NCI-H226 (cell line): ENCODE data around the gene ZNF283.

Experiments
- DNase-seq: peaks from one replicate; pipeline ENCODE4 v3.0.0-alpha.2; 2015

Gene ZNF283

DNA sequence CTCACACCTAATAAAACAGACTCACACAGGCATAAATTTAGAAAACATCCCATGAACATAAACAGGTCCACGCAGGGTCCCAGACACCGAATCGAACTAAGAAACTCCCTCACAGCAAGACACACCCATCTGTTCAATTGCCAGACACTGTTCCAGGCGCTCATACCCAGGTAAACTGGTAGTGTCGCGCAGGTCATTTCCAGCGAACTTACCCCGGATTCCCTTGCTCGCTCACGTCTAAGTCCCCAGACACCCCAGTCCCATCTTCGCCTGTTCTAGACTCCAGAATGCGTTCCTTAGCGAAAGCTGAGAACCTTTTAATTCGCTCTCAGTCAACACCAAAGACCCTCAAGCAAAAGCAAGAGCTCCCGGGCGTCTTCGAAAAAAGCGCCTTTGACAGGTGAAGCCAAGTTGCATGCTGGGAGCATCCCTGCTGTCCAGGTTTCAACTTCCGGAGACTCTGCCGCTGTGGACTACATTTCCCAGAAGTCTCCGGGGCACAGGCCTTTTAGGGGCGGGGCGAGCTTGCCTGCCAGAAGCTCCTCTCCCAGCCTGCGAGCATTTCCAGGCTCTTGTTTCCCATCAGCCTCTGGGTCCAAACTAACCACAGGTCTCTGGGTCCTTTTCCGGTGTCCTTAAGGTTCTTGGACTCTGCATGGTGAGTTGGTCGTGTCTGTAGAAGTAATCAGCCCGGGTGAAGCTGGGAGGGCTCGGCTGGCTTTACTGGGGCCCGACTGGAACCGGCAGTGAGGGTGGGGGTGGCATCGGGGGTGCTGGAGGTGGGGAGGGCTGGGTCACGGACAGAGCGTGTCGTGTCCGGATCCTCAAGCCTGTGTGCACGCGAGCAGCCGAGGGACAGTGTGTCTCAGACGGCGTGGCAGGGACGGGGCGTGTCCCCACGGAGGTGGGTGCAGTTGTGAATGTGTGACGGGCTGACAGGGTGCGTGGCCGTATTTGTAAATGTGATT lies at the start of gene ZNF283:
Gene ZNF283, plus strand, starts transcription at position 535 of the 968 bp plus-strand sequence. CDS start 6,184 bp downstream, outside the sequence.
- peak; percentile 77 for DNase-seq

DNA sequence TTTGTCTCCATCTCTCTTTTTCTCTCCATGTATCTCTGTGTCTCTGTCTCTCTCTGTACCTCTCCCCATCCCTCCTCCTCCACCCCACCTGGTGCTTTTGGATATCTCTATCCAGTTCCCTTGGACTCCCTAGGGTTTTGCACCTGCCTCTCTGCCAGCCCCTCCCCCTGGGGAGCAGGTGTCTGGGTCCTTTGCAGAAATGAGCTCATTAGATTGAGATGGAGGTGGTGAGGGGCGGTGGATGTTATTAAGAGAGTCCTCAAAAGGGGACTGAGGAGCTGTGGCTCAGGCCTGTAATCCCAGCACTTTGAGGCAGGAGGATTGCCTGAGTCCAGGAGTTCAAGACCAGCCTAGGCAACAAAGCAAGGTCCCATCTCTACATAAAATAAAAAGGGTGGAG lies 48.5 kb upstream of the ZNF283 start:
- DNase-seq = no peak

DNA sequence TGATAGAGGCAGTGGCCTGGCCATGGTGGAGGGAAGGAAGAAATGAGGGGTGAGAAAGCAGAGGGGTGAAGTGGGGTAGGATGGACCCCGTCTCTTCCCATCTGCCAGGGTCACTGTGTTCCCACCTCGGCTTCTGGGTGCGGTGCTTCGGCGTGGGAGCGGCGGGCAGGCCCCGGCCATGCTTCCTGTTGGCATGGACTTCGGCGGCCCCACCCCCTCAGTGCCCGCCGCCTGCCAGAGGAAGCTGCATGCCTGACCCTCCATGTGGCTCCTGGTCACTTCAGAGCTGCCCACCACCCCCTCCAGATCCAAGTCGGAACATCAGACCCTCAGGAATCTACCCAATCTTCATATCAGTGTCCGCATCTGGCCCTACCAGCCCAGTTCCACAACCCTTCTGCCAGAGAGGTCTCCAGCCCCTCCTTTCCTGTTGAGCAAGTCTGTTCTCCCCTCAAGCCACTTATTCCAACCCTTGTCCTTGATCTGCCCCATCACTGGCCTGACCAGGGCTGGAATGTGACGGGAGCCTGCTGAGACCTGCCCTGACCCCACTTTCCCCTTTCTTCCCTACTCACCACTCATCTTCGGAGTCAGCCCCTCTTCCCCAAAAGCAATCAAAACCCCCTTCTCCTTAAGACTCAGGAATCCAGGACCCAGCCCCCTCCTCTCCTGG lies 47.8 kb upstream of the ZNF283 start:
- no peak for DNase-seq

DNA sequence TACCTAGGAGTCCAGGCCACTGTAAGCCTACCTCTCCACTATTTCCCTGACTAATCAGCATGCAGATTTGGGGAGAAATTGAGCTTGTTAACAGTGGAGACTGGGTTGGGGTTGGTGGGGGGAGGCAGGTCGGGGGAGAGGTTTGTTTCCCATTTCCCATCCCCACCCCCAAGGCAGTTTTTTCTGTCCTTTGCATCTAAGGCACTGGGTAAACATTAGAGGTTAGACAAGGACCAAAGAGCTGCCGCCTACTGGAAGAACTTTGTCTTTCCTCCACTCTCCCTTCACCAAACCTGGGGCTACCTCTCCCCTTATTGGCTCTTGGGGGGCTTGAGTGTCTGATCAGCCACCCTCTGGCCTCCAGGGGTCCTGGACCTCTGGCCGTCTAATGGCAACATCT lies 47.3 kb upstream of the ZNF283 start:
- DNase-seq = no peak

DNA sequence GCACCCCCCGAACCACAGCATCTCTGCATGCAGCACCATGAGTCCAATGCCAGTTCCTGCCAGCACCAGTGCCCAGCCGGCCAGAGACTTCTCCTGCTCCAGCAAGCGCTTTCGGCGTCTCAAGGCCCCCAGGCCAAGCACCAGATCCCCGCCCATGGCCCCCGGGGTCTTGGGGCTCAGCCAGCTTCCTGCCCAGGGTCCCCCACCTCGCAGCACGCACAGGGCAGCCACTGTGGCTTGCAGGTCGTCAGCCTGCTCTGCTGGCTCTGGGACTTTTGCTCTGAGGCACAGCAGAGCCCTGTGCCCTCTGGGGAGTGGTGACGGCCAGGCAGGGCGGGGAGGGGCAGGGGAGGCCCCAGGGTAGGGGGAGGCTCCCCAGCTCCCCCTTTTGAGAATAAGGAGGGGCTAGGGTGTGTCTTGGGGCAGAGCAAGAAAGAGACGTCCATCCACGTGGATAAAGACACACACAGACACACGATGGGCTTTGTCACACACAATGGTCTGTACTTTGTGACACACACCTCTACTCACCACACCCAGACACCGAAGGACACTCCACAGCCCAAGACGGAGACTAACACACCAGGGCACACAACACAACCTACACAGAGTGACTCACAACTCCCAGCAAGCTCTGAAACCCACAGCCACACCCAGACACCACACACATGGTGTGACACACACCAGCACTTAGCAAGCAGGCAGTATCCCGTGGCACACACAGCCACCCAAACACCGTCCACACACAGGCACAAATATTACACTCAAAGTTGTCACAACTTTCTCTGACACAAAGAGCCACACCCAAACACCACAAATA lies 46.2 kb upstream of the ZNF283 start, which contains the start of gene KCNN4:
Gene KCNN4, minus strand, starts transcription at position 268 of the 820 bp plus-strand sequence. Its CDS starts 112 bp downstream, at position 156.
- DNase-seq = no peak

DNA sequence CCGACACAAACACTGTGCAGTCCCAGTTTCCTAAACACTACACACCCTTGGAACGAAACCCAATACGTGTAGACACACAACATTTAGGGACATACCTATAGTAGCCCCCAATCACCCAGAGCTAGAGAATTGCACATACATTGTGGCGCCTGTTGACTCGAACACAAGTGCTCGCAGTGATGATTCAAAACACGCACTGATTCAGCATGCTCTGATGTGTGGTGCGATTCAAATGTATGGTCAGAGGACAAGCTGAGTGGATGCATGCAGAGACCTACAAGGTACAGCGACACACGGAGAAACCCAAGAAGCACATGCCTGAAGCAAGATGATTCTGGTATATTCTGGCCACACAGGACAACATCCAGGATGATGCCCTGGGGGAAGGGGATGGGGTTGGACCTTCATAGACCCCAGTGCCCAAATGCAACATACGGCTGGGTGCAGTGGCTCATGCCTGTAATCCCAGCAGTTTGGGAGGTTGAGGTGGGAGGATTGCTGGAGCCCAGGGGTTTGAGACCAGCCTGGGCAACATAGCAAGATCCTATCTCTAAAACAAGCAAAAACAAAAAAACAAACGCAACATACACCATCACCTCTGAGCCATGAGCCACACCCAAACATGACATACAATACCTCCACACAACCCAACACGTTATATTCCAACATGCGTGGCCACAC lies 45.4 kb upstream of the ZNF283 start:
- no peak for DNase-seq

DNA sequence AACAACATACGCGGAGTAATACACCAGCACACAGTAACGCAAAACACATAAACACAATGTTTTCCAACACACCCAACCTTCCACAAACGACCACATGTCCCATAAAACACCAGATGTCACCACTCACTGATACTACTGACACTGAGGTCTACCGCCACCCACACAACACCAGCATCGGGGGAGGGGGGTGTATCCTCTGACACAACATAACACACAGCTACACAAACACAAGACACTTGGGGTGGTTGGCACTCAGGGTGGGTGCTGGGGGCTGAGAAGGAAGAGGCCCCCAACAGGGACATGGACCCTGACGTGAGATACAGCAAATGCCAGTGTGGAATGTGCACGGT lies 44.8 kb upstream of the ZNF283 start:
- no peak for DNase-seq

DNA sequence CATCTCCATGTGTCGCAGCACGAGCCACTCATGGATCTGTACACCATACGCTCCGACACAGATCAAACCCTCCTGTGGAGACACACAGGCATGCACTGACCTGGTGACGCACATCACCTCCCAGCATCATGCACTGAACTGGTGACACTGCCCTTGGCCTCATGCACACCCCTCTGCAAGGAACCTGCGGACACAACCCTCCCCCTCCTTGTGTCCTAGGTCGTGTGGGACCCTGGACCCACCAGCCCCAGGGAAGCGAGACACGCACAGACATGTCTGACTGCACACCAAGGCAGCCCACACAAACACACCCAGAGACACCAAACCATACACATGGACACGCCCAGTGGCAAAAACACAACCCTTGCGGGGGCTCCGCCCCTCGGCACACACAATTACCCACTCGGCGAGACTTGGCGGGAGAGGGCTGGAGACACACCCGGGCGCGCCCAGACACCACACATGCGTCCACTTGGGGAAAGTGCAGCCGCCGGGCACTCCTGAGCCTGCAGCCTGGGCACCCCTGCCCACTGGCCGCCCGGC lies 44.4 kb upstream of the ZNF283 start:
- no peak for DNase-seq

DNA sequence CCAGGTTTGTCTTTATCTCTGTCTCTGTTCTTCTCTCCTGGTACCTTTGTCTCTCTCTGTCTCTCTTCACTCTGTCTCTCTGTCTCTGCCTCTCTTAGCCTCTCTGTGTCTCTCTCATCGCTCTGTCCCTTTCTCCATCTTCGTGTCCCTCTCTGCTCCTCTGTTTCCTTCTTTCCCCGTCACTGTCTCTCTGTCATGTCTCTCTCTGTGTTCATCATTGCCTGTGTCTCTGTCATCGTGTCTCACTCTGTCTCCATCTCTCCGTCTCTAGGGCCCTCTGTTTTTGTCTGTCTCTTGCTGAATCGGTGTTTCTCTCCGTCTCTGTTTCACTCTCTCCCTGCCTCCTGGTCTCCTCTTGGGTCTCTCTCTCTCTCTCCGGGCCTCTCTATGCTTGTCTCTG lies 43.5 kb upstream of the ZNF283 start:
- DNase-seq = no peak

DNA sequence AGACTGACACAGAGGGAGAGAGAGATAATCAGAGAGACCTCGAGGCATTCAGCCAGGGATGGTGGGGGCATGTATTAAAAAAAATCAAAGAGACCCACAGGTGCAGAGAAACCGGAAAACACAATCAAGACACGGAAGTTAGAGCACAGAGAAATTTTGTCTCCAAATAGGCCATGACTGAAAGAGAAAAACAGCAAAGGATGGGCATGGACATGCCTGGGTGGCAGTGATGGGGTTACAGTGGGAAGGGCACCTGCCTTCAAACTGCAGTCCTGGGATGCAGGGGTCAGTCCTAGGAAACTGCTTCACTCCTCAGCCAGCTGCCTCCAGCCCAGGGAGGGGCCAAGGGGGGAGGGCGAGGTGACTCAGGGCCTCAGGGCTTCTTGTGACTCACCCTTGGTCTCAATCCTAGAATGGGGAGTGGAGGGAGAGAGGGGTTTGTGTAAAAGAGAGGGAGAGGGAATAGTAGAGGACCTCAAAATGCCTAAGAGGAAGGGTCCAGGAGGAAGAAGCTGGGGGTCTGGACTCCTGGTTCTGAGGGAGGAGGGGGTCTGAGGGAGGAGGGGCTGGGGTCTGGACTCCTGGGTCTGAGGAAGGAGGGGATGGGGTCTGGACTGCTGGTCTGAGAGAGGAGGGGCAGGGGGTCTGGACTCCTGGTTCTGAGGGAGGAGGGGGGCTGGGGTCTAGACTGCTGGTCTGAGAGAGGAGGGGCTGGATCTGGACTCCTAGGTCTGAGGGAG lies 42.7 kb upstream of the ZNF283 start:
- DNase-seq = peak; percentile 81

DNA sequence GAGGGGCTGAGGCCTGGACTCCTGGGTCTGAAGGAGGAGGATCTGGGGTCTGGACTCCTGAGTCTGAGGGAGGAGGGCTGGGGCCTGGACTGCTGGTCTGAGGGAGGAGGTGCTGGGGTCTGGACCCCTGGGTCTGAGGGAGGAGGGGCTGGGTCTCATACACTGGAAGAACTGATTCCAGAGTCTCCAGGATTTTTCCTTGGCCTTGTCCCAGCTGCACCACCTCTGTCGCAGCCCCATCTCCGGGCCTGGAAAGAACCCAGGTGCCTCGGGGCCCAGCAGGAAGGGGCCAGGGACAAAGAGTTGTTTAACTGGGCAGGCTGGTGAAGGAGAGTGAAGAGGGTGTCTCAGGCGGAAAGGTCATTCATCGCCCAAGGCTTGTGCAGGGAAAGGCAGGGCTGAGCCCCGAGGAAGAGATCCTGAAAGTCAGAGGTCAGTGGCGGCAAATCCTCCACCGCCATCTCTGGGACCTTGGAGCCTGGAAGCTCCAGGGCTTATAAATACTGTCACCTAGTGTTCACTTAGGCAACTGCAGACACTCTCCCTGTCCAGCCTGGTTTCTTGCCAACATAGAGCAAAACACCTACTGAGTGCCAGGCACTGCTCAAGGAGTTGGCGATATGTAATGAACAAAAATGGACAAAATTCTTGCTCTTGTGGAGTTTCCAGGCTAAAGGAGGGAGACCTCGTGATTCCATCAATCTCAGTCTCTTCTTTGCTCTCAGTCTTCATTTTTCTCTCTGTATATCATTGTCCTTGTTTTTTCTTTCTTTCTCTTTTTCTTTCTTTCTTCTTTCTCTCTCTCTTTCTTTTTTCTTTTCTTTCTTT lies 41.9 kb upstream of the ZNF283 start:
- peak; percentile 53 for DNase-seq

DNA sequence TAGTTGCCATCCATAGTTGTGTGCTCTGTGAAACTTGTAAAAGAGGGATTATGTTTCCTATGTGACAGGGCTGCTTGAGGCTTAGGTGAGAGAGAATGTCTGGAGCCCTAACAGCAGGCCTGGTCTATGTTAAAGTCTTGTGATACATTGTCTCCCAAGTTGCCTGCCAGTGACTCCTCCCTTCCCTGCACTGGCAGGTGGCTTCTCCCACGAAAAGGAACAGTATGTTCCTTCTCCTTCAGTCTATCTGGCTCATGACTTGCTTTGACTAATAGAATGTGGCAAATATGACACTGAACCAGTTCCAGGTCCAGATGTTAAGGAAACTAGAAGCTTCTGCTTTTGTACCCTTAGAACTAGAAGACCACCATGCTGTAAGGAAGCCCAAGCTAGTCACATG lies 40.5 kb upstream of the ZNF283 start:
- no peak for DNase-seq

DNA sequence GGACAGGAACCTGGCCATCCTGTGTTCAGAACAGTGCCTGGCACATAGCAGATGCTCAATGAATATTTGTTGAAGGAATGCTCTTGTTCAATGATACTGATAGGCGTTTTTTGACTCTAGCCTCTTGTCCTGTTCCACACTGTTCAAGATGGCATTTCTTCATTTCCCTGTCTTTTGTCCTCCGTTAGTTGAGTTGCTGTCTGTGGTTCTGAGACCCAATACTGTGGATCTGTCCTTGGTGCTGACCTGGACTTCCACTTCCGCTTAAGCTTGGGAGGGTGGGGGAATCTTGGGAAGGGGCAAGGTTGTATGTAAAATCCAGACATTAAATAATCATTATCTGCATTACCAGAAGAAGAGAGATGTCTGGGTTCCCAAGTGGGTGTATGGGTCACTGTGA lies 38.1 kb upstream of the ZNF283 start:
- peak; percentile 22 for DNase-seq

DNA sequence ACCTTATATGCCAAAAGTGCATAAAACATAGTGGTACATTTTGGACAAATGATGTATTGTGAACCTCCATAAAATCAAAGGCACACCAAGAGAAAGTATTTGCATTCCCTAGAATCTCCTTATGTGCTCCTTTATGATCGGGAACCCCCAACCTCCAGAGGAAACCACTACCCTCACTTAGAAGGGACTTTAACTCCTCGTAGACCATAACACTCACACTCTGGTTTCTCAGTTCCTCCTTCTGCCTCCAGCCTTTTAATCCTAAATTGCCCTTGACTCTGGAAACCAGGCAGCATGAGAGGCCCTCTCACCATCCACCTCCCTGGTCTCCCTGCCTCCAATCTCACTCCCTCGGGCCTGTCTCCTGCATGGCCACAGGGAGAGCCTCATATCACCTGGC lies 36.5 kb upstream of the ZNF283 start:
- DNase-seq = no peak

DNA sequence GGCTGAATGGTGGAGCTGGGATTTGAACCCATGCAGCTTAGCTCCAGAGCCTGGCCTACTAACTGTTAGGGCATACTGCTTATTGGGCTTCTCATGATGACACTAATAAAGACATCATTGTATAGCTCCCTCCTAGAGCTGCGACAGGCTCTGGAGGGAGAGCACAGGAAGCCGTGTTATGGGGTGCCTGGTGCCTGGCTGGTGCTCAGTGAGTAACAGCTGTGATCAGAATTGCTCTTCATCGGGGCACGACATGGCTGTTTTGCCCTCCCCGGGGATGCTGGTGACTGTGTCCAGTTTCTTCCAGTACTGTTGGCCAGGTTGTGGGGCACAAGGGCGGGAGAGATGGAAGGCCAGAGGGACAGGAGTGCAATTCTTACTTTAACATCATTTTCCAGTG lies 30.0 kb upstream of the ZNF283 start:
- DNase-seq = no peak

DNA sequence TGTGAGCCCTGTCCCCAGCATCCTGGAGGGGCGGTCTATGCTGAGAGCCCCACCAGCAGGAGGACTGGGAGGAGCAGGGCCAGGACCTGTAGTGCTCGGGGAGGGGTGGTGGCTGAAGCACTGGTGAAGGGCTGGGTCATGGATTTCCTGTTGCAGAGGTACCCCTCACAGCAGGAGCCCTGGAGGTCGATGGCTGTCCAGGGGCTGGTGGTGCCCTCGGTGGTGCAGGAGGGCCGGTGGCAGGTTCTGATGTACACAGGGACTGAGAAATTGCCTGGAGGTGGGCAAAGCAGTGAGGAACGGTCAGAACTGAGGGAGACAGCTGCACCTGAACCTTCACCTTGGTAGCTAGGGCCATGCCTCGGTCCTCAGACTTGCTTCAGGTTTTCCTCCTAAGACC lies 29.6 kb upstream of the ZNF283 start:
- DNase-seq = no peak

DNA sequence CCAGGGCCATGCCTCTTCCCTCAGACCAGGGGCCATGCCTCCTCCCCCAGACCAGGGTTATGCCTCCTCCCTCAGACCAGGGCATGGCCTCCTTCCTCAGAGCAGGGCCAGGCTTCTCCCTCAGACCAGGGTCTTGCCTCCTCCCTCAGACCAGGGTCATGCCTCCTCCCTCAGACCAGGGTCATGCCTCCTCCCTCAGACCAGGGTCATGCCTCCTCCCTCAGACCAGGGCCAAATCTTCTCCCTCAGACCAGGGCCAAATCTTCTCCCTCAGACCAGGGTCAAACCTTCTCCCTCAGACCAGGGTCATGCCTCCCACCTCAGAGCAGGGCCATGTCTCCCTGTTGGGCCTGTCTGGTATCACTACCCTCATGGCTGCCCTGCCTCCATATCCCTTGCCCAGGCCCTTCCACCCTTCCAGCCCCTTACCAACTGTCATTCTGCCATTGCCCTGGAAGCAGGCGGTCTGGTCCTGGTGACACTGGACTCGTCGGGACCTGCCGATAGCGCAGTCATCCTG lies 29.0 kb upstream of the ZNF283 start:
- no peak for DNase-seq

DNA sequence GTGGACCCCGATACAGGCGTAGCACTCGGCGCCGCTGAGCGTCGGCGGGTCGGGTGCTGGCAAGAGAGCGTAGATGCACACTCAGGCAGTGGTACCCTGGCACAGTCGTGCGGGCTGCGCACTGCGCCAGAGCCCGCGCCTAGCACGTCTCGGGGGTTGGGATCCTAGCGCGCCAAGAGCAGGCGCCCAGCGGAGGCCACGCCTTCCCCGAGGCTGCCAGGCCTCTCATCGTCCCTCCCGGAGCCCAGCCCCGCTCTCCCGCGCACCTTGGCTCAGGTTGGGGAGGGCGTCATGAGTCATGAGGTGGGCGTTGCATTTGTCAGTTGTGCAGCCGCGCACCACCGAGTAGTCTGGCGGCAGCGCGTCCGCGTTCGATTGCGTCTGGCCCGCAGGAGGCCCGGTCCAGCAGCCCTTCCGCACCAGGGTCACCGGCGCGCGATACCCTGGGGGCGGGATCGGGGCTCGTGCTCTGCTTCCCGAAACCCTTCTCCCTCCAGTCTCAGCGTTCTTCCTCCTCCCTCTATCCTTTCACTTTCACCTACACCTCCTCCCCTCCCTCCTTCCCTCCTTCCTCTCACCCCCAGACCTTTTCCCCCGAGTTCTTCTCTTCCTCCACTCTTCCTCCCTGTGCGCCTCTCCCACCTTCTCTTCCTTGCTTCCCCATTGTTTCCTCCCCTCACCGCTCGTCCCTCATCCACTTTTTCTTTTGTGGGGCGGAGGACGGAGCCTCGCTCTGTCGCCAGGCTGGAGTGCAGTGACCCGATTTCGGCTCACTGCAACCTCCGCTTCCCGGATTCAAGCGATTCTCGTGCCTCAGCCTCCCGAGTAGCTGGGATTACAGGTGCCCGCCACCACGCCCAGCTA lies 28.3 kb upstream of the ZNF283 start:
- peak; percentile 76 for DNase-seq

DNA sequence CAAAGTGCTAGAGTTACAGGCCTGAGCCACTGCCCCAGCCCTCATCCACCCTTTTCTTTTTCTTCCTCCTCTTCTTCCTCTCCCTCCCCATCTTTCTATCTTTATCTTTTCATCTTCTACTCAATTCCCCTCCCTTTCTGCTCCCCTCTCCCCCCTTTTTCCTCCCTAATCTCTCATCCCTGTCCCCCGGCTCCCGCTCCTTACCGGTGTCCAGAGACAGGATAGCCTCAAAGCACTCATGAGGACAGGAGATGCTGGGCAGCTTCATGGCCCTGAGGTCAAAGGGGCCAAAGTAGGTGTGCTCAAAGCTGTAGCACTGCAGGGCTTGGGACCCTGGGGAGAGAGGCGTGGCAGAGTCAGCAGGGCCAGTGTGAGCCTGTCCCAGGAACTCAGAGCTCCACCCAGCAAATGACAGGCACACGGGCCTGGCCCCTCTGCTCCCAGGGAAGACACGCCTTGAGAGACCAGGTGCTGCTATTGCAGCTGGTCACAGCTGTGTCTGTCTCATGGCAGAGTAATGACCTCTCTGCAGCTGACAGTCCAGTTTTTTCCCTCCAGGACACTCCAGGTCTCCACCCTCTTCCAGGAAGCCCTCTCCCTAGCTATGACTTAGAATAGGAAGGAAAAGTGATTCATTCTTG lies 27.5 kb upstream of the ZNF283 start:
- DNase-seq = no peak
